ENCODE measurements around the gene ATP8A1.

ATP8A1 gene

DNA sequence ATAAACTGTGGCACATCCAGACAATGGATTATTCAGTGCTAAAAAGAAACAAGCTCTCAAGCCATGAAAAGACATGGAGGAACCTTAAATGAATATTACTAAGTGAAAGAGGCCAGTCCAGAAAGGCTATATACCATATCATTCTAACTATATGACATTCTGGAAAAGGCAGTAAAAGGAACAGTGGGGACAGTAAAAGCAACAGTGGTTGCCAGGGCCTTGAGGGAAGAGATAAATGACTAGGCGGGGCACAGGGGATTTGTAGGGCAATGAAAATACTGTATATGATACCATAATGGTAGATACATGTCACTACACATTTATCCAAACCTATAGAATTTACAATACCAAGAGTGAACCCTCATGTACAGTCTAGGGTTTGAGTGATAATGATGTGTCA, 115.3 kb downstream of the ATP8A1 start:
- TF ChIP-seq, protein P1, sequence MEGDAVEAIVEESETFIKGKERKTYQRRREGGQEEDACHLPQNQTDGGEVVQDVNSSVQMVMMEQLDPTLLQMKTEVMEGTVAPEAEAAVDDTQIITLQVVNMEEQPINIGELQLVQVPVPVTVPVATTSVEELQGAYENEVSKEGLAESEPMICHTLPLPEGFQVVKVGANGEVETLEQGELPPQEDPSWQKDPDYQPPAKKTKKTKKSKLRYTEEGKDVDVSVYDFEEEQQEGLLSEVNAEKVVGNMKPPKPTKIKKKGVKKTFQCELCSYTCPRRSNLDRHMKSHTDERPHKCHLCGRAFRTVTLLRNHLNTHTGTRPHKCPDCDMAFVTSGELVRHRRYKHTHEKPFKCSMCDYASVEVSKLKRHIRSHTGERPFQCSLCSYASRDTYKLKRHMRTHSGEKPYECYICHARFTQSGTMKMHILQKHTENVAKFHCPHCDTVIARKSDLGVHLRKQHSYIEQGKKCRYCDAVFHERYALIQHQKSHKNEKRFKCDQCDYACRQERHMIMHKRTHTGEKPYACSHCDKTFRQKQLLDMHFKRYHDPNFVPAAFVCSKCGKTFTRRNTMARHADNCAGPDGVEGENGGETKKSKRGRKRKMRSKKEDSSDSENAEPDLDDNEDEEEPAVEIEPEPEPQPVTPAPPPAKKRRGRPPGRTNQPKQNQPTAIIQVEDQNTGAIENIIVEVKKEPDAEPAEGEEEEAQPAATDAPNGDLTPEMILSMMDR (IDR thresholded peaks at IDR 0.05; ENCODE audit: low read depth, low read length) = no peak
- no peak overlapping the region for H3K4me3 ChIP-seq (ENCODE audit: low read depth, low read length)

GRCh38 chr4:42533042-42533441, 123.9 kb downstream of the ATP8A1 start:
- TF ChIP-seq, protein P1 (IDR thresholded peaks at IDR 0.05; ENCODE audit: low read depth, low read length) = no peak
- no peak overlapping the region for H3K4me3 ChIP-seq (ENCODE audit: low read depth, low read length)

- TF ChIP-seq, protein P1 (IDR thresholded peaks at IDR 0.05; ENCODE audit: low read depth, low read length) = no peak
Observed at GRCh38 chr4:42531341-42532030, 125.4 kb downstream of the ATP8A1 start.

DNA sequence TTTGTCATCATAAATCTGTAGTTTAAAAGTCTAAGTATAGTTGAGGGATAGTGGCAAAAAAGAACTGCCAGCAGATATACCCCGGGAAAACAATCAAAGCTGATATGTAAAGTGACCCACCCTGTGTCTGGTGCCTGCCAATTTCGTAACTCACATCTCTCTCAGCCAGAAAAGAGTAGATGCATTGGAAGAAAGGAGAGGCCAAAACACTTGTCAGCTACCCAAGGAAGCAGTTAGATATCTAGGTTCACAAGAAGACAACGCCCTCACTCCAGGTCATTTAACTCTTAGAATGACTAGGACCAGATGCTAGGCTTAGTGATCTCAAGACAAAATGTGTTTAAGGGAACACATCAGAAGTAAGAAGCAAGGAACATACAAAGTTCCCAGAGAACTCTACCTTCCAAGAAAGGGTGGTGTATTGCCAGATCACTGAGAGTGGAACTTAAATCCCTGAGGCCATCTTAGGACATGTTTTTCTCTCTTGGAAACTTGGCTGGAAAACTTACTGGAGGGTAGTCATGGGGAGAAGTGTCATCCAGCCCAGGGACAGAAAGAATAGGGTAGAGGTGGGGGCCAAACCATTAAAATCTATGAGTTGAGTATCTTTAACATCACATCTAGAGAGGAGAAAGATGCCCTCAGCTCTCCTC, 133.7 kb downstream of the ATP8A1 start:
- TF ChIP-seq, protein P1 (IDR thresholded peaks at IDR 0.05; ENCODE audit: low read depth, low read length) = no peak
- H3K4me3 ChIP-seq (ENCODE audit: low read depth, low read length) = no peak overlapping the region

More at GRCh38 chr4:42531341-42532030, 125.4 kb downstream of the ATP8A1 start:
- no peak overlapping the region for H3K4me3 ChIP-seq (ENCODE audit: low read depth, low read length)

GRCh38 chr4:42519803-42520417, 137.0 kb downstream of the ATP8A1 start:
- no peak overlapping the region for H3K4me3 ChIP-seq (ENCODE audit: low read depth, low read length)
- TF ChIP-seq, protein P1 (IDR thresholded peaks at IDR 0.05; ENCODE audit: low read depth, low read length) = peak; percentile 13; the same call in 1 of the 2 replicates

- TF ChIP-seq, protein P1 (IDR thresholded peaks at IDR 0.05; ENCODE audit: low read depth, low read length) = no peak
Observed at GRCh38 chr4:42515156-42515884, 141.6 kb downstream of the ATP8A1 start.

More at GRCh38 chr4:42515156-42515884, 141.6 kb downstream of the ATP8A1 start:
- H3K4me3 ChIP-seq (ENCODE audit: low read depth, low read length) = no peak overlapping the region
